ENCODE data around the gene AADACL4.
"Not testable (repeated sequence)": the region's sequence is repeated elsewhere in the genome, so short reads cannot be mapped to it uniquely, and the experiment has no call there.

Gene AADACL4

DNA sequence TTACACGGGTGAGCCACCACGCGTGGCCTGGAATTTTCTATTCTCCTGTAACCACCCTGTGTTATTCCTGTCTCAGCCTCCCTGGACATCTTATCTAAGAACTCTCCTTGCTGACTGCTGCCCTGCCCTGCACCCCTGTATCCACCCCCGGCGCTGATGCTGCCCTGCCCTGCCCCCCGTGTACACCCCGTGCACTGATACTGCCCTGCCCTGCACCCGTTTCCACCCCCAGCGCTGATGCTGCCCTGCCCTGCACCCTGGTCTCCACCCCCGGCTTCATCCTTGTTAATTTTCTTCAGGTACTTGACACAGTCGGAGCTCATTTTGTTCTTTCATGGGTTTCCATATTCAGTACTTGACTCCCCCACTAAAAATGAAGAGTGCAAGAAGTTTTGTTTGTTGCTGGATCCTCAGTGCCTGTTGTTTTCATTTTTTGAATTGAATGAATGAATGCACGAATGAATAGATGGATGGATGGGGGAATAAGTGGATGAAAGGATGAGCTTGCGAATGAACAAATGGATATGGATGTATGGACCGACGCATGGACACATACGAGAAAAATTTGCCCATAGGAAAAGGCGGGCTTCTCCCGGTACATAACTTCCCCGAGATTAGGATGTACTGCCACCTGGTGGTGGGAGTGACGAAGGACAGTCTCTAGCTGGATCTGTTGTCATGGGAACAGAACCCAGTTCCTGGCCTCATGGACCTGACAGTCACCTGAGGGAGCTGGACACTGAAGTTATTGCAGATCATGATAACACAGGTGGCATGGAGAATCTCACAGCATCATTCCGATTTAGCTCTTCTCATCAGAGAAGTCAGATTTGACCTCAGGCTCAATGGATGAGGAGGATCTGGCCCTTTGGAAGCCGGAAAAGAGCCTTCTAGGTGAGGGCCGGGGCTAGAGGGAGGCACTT lies 14.9 kb downstream of the AADACL4 start:
- peak; percentile 78 for DNase-seq (ENCODE audit: low spot score)

DNA sequence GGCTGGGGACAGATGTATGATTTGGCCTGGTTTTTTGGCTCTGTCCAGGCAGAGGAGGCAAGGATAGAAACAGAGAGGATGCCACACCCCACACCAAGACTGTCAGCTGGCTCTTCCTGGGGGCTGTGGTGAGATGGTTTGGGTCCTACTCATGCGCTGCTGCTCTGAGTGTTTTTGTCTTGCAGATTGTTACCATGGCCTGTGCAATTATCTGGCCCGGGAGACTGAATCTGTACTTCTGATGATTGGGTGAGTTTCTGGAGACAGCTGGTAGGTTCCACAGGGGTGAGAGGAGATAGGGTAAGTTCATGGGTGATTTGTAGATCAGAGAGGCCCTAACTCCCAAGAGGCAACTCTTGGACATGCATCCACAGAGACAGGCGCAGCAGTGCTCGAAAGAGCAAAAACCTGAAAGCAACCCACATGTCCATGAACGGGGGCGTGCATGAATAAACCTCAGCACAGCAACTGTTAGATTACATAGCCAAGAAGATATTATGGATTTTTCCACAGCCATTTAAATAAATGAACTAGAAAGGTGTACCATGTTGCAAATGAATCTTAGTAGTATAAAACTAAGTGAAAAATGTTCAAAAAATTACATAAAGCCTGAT lies 17.8 kb downstream of the AADACL4 start:
- no peak for DNase-seq (ENCODE audit: low spot score)

DNA sequence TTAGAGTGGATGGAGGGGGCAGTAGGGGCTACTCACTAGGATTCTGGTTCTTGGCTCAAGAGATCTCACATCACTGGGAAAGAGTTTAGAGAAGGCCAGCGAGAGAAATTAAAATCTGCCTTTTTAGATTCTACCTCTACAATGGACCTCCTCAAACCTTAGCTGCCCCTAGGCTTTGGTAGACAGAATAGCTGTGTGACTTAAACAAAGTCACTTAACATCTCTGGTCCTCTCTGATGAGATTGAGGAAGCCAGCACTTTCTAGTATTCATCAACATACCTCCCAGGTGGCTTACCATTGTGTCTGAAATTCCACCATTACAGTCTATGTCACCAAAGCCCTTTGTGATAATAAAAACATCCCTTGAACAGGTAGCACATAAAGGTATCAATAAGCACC lies 18.7 kb downstream of the AADACL4 start:
- no peak for DNase-seq (ENCODE audit: low spot score)

DNA sequence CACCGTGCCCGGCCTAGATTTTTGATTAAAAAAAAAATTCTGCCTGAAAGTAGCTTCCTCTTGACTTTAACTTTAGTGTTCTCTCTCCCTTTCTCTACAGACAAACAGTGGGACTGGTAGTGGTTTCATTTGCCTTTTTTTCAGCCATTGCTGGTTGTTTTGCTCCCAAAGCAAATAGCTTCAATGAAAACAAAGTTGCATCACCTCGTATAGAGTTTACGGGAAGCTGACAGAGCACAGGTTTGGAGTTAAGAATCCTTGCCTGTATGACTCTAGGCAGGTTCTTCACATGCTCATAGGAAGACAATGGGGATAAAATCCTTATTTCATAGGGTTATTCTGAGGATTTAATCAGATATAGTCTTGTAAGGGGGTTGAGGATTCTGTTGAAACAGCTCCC lies 21.6 kb downstream of the AADACL4 start:
- no peak for DNase-seq (ENCODE audit: low spot score)

DNA sequence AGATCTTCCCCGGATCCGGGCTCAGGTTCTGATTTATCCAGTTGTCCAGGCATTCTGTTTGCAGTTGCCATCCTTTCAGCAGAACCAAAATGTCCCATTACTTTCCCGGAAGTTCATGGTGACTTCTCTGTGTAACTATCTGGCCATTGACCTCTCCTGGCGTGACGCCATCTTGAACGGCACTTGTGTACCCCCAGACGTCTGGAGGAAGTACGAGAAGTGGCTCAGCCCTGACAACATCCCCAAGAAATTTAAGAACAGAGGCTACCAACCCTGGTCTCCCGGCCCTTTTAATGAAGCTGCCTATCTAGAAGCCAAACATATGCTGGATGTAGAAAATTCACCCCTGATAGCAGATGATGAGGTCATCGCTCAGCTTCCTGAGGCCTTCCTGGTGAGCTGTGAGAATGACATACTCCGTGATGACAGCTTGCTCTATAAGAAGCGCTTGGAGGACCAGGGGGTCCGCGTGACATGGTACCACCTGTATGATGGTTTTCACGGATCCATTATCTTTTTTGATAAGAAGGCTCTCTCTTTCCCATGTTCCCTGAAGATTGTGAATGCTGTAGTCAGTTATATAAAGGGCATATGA lies 22.4 kb downstream of the AADACL4 start:
- no peak for DNase-seq (ENCODE audit: low spot score)

DNA sequence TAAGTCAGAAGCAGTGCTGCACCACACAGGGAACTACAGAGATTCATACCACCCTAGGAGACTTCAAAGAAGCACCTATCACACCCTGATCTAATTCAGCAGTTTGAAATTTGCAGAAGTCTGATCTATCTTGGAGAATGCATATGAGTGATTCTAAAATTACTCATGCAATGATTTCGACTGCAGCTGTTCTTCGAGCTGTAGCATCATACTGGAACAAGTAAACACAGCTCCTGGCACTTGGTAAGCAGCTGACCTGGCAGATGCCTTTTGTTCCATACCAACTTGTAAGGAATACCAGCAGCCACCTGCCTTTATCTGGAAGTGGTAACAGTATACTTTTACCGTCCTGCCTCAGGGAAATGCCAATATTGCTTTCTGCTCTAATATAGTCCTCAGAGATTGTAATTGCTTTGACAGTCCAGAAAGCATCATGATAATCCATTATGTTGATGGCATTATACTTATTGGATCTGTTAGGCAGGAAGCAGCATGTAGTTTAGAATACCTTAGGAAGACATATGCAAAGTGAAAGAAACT lies 25.7 kb downstream of the AADACL4 start:
- DNase-seq (ENCODE audit: low spot score): no peak

DNA sequence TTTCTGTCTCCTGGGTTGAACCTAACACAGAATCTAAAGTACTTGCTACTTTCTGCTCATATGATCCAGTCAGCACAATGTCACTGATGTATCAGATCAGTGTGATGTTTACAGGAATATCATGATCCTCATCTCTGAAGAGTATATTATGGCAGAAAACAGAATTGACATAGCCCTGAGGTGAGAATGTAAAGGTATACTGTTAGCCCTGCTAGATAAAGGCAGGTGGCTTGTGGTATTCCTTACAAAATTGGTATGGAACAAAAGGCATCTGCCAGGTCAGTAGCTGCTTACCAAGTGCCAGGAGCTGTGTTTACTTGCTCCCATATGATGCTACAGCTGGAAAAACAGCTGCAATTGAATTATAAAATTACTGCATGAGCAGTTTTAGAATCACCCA lies 30.5 kb downstream of the AADACL4 start:
- DNase-seq (ENCODE audit: low spot score): no peak

DNA sequence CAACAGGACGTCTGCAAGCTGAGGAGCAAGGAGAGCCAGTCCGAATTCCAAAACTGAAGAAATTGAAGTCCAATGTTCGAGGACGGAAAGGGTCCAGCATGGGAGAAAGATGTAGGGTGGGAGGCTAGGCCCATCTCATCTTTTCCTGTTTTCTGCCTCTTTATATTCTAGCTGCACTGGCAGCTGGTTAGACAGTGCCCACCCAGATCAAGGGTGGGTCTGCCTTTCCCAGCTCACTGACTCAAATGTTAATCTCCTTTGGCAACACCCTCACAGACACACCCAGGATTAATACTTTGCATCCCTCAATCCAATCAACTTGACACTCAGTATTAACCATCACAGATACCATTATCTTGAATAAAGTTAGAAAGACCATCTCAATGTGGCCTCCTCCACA lies 32.2 kb downstream of the AADACL4 start:
- not testable (repeated sequence) for DNase-seq (ENCODE audit: low spot score)

DNA sequence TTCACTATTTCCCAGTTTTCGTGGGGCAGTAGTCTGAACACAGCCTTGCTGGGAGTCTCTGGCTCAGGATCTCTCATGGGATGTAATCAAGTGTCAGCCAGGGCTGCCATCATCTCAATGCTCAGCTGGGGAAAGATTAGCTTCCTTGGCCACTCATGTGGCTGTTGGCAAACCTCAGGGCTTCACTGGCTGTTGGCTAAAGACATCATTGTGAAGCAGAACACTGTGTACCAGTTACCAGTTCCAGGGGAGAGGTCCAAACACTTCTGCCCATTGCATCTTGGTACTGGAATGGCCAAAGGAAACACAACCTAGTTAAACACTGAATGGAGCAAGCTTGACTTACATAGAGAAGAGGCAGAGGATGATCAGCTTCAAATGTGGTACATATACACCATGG lies 33.7 kb downstream of the AADACL4 start:
- no peak for DNase-seq (ENCODE audit: low spot score)

DNA sequence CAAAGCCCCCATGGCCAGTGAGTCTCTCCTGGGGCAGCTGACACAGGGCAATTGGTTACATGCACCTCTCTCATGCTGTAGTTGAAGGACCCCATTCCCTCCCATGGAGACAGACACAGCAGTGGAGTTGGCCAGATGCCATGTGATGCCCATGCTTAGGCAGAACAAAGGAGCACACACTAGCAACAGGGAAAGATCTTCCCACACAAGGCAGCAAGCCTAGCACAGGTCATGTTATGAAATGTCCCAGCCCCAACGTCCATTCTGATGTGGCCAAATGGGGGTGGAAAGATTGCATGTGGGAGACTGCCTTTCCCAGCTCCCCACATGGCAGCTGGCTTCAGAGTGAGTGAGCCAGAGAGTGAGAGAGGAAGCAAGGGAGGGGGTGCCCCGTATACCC lies 34.5 kb downstream of the AADACL4 start:
- DNase-seq (ENCODE audit: low spot score): no peak

DNA sequence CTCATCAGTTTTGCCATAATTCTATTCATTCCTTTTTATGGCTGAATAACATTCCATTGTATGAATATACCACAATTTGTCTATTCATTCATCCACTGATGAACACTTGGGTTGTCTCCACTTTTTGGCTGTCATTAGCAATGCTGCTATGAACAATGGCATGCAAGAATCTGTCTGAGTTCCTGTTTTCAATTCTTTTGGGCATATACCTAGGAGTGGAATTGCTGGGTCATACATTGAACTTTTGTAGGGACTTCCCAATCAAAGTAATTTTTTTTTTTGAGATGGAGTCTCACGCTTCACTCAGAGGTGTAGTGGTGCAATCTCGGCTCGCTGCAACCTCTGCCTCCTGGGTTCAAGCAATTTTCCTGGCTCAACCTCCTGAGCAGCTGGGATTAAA lies 34.9 kb downstream of the AADACL4 start:
- no peak for DNase-seq (ENCODE audit: low spot score)

DNA sequence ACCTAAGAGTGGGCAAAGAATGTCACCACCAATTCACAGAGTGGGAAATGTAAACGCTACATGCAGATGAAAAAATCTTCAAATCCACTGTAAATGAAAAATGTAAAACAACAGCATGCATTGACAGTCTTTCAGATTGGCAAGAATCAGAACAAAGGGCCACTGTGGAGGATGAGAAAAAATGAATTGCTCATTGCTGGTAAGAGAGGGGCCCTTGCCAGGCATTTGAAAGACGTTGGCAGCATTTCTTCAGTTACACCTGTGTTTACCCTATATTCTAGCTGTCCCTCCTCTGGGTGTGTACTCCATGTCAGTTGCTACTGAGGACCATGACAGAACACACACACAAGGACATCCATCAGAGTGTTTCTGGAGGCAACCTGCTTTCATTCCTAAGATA lies 46.3 kb downstream of the AADACL4 start:
- no peak for DNase-seq (ENCODE audit: low spot score)

DNA sequence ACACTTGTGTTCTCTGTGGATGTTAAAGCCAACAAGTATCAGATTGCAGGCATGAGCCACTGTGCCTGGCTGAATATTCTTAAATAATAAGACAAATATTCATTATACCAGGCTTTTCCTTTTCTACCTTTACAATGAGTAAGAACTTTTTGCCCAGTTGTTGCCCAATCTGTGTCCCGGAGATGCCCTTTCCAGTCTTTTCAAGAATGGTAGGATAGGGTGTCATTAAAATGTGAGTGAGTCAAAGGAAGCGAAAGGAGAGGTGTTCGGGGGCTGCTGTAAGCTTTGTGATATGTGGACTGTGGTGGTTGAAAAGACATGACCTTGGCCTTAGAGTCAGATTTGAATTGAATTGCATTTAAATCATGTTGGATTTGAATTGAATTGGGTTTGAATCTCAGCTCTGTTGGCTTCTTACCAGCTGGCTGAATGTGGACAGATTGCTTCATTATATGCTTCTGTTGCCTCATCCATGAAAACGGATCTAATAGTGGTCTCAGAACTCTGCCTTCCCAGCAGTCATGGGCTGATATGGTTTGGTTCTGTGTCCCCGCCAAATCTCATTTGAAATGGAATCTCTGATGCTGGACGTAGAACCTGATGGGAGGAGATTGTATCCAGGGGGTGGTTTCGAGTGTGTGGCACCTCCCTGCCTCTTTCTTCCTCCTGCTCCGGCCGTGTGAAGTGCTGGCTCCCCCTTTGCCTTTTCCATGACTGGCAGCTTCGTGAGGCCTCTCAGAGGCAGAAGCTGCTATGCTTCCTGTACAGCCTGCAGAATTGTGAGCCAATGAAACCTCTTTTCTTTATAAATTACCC lies 49.3 kb downstream of the AADACL4 start:
- no peak for DNase-seq (ENCODE audit: low spot score)

DNA sequence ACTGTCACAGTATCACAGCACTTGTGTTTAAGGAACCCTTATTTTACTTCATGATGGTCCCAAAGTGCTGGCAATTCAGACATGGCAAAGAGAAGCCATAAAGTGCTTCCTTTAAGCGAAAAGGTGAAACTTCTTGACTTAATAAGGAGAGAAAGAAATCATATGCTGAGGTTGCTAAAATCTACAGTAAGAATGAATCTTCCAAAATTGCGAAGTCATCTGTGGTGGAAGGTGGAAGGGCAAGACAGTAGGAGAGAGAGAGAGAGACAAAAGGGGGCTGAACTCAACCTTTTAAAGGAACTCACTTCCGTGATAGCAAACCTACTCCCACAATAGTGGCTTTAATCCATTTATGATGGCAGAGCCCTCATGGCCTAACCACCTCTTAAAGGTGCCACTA lies 52.8 kb downstream of the AADACL4 start:
- no peak for DNase-seq (ENCODE audit: low spot score)

DNA sequence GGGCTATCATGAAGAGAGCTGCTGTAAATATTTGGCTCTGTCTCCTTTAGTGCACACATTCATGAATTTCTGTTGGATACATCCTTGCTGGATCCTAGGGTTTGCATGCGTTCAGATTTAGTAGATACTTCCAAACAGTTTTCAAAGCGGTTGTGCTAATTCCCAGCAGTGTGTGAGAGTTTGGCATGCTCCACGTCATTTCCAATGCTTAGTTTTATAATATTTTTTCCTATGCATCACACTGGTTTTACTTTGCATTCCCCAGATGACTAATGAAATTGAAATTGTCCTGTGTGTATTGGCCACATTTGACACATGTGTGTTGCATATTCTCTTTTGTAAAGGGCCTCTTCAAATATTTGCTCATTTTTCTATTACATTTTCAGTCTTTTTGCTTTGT lies 53.5 kb downstream of the AADACL4 start:
- DNase-seq (ENCODE audit: low spot score): no peak

DNA sequence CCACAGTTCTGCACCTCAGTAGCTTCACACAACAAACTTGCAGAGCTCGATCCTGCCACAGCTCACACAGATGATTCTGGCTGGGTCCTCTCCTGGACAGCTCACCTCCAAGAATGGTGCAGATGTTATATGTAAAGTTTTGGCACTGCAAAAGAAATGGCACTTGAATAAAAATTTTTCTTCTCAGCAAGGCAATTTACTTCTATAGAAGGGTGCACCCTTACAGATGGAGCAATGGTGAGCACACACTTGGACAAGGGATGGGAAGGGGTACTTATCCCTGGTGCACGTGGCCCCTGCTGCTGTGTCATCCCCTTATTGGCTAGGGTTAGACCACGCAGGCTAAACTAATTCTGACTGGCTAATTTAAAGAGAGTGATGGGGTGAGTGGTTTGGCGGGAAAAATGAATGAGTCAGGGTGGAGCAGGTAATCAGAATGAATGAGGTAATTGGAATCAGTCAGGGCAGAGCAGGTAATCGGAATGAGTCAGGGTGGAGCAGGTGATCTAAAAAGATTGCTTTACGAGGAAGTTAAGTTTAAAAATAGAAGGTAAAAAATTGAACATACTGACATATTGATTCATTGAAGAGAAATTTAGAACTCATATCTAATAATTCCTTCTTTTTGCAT lies 60.1 kb downstream of the AADACL4 start:
- no peak for DNase-seq (ENCODE audit: low spot score)

DNA sequence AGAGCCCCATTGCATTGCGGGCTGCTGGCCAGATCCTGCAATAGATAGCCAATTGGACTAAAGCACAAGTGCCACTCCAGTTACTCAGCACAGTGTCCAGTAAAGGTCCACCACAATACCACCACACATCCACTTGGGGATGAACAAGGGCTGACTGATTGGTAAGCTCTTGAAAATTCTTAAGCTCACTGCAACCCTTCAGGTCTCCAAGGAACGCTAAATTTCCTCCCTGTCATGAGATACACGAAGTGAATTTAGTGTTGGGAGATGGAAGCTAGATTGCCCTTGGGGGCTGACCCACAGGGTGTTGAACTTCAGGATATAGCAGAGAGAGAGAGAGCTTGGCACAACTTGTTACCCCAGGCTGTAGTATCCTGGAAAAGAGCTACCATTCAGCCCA lies 62.2 kb downstream of the AADACL4 start:
- DNase-seq (ENCODE audit: low spot score): no peak

DNA sequence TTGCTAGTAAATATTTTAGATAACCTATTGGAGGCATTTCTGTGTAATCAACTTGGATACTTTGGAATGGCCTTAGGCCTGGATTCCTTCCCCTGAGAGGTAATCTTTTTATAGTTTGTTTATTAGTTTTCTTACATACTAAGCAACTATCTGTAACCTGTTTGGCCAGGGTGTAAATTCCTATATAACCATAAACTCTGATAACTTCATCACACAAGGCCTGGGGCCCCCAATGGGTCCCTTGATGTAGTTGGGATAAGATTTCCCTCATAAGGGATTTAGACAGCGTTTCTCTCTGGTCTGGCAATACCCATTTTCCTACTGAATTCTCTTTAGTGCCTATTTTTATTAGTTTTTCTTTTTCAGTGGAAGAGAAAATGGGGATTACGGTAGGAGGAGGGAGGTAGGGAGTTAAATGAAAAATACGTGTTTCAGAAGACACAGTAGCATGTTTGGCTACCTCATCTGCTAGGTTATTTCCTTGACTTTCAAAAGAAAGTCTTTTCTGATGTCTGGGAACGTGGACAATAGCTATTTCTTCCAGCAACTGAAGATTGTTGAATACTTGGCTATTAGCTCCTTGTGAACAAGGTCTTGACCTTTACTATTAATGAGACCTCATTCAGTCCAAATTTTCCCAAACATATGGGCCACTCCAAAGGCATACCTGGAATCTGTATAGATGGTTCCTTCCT lies 64.7 kb downstream of the AADACL4 start:
- no peak for DNase-seq (ENCODE audit: low spot score)

DNA sequence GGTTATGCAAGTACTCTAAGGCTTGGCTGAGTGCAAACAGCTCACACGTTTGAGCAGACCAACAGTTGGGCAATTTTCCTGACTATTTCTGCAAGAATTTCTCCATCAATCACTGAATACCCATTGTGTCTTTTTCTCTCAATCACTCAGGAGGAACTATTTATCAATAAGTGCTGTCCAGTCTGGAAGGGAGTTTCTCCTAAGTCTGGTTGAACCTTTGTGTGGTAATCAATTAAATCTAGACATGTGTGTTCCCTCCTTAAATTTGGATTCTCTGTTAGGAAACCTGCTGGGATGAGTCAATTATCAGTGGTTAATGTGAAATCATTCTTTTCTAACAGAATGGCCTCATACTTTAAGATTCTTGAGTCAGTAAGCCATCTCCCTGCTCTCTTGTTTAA lies 65.2 kb downstream of the AADACL4 start:
- DNase-seq (ENCODE audit: low spot score): no peak

DNA sequence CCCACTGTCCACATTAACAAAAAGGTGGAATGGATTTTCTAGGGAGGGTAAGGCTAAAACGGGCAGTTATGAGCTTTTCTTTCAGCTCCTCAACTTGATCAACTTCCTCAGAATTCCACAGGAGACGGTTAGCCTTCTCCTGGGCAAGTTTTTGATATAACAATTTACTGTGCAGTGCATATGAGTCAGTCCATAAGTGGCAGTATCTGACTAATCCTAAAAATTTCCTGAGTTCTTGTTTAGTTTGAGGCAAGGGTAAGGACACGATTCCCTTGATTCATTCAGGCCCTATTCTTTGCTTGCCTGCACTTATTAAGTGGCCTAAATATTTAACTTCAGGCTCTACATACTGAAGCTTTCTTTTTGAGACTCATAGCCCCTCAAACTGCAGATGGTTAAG lies 65.8 kb downstream of the AADACL4 start:
- DNase-seq (ENCODE audit: low spot score): no peak

DNA sequence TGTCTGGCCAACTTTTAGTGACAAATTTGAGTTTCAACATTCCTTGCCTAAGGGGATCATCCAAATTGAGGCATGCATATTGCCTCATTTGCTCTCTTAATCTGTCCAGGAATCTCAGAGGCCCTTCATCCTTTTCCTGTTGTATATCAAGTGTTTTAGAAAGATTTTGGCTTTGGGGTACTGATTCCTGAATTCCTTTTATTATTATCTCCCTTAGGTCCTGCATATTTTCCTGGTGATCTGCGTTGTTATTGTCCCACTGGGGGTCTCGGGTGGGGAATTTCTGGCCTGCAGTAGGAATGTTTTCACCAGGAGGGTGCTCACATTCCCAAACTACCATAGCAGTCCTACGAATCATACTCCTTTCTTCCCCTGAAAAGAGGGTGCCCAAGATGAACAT lies 67.7 kb downstream of the AADACL4 start:
- no peak for DNase-seq (ENCODE audit: low spot score)

Data from activated CD4-positive, alpha-beta T cell treated with anti-CD3 and anti-CD28 coated beads, Interleukin-2, Interleukin-4, amounts not matched to agents 100 ng/mL and 50 ng/mL, durations not matched to agents 16 hours and 8 hours (primary cell).